ENCODE measurements around the gene TSPAN9.
A peak's percentile ranks its signal among the peaks of the same experiment; 100 is the strongest.

Gene TSPAN9

GRCh38 chr12:3076730-3077571 is at the start of gene TSPAN9:
TSS of gene TSPAN9 (plus strand) at chr12:3077379. CDS start at chr12:3201194, 123,815 bp downstream.
- DNase-seq (ENCODE audit: low read depth in 2 of 2) = peak; percentile 40 to 65

GRCh38 chr12:3028108-3028507 is 49.1 kb upstream of the TSPAN9 start:
- DNase-seq (ENCODE audit: low read depth in 2 of 2) = no peak

GRCh38 chr12:3030821-3031429 is 46.3 kb upstream of the TSPAN9 start:
- DNase-seq (ENCODE audit: low read depth in 2 of 2) = no peak

DNA sequence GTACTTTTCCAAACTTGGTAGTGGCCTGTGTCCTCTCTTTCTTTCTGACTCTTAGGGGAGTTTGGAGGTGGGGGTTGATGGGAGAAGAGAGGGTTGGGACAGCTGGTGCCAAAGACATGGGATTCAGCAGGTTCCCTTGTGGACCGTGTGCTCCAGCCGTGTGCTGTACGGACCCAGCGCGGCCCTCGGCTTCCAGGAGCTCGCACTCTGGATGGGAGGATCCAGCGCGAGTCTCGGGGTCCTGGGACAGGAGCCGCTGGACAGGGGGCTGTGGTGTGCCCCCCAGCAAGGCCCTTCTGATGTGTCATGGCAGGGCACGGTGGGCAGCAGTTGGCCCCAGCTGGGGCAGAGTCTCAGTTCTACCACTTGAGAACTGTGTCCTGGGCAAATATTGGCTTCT is 45.0 kb upstream of the TSPAN9 start:
- DNase-seq (ENCODE audit: low read depth in 2 of 2) = no peak

GRCh38 chr12:3032770-3033538 is 44.2 kb upstream of the TSPAN9 start:
- DNase-seq (ENCODE audit: low read depth in 2 of 2) = no peak

DNA sequence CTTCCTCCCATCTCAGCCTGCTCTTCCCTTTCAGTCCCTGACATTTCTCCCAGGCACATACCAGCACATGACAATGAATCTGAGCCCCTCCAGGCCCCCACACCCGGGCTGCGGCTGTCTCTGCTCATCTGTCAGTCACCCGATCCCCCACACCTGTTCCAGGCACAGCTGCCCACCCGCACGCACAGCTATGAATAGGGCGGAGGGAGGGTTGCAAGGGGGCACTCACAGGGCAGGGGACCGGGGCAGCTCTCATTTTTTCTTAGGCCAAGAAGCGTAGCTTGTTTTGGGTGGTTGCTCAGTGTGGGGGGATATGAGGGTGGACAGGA is 43.7 kb upstream of the TSPAN9 start:
- DNase-seq (ENCODE audit: low read depth in 2 of 2) = no peak

DNA sequence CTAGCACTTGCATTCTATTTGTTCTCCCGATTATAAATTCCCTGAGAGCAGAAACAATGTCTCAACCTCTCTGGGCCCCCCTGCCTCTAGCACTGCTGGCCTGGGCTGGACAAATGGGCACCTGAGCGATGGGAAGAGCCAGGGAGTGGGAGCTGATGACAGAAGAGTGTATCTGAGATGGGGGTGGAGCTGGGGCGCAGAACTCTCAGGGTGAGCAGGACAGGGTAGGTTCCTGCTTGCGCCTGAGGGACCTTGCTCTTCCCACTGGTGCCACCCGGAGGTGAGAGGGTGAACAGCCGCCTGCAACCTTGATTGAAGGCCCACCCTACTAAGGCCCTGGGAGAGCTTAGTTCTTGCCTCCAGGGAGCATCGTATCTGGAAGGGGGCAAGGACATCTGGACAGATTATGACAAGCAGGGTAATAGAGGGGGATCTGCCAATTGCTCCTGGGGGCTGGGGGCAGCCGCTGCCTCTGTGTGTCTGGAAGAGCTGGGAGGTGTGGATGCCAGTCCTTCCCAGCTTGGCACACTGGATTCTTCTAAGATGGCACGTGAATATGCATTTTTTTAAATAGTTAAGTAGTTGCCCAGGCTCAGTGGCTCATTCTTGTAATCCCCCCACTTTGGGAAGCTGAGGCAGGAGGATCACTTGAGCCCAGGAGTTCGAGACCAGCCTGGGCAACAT is 43.0 kb upstream of the TSPAN9 start:
- DNase-seq (ENCODE audit: low read depth in 2 of 2) = peak; percentile 30 to 34

- DNase-seq (ENCODE audit: low read depth in 2 of 2) = no peak
These were observed 42.0 kb upstream of the TSPAN9 start for GRCh38 chr12:3035171-3035570.

GRCh38 chr12:3035815-3036702 is 41.1 kb upstream of the TSPAN9 start:
- no peak for DNase-seq (ENCODE audit: low read depth in 2 of 2)

DNA sequence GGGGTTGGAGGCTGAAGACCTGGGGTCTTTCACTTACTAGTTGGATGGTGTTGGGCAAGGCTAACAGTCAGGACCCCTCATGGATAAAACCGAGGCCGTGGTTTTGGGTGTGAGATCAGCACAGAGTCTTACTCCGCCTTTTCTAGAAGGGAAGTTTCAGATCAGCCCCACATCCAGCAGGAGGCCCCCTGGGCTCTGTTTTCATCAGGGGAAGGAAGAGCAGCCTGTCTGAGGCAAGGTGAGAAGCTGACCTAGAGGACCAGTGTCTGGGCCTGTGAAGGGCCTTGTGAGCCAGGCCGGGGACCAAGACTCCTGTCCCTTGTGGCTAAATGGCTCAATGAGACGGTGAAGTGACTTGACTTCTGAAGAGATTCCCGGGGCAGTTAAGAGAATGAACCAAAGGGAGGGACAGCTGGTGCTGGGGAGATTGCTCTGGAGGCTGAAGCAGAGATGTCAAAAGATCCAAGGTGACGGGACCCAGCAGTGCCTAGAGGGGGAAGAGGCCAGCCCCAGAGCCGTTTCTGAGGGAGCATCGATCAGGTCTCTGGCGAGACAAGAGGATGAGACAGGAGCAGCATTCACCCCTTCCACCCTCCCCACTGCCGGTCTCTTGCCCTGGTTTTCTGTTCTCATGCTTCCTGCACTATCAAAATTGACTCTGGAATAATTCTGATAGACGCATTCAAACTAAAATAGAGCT is 40.1 kb upstream of the TSPAN9 start:
- DNase-seq (ENCODE audit: low read depth in 2 of 2) = no peak

DNA sequence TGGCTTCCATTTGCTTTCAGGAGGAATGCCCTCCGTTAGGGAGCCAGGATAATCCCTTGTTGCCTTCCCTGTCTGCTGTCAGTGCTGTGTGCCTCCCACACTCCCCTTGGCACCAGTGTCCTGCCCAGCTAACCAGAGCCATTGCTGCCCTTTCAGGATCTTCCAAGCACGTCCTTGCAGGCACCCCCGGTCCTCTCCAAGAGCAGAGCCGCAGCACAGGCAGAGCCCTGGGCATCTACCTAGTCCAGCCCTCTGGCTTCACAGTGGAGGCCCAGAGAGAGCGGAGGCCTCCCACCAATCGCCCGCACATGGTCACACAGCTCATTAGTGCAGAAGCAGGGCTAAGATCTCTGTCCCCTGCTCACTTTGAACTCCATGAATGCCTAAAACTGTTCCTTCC is 39.0 kb upstream of the TSPAN9 start:
- DNase-seq (ENCODE audit: low read depth in 2 of 2) = no peak

DNA sequence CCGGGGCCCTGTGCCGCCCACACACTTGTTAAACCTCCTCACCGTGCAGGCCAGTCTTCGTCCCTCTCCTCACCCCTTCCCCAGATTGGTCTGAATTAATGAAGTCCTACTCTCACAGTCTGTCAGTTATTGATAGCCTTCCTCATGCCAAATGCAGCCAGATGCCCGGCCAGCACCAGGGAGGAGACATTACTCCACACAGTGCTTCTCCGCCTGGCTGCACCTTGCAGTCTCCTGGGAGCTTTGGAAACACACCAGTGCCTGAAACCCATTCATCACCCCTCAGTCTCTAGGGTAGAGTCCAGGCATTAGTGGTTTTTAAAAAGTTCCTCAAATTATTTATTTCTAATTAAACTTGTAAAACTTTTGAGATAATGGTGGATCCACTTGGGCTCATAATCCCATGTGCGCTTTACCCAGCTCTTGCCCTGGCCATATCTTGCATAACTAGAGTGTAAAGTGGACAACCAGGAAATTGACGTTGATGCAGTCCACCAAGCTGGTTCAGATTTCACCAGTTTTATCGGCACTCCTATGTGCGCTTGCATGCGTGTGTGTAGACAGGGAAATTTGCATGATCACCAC is 38.2 kb upstream of the TSPAN9 start:
- DNase-seq (ENCODE audit: low read depth in 2 of 2) = no peak

- DNase-seq (ENCODE audit: low read depth in 2 of 2) = no peak
These were observed 37.0 kb upstream of the TSPAN9 start for GRCh38 chr12:3040026-3040656.

- DNase-seq (ENCODE audit: low read depth in 2 of 2) = no peak
These were observed 36.3 kb upstream of the TSPAN9 start for GRCh38 chr12:3040663-3041544.

- DNase-seq (ENCODE audit: low read depth in 2 of 2) = peak; percentile 30 to 33
These were observed 35.5 kb upstream of the TSPAN9 start for GRCh38 chr12:3041558-3042164.

- DNase-seq (ENCODE audit: low read depth in 2 of 2) = no peak
These were observed 34.8 kb upstream of the TSPAN9 start for GRCh38 chr12:3042394-3042793.

GRCh38 chr12:3042826-3043225 is 34.4 kb upstream of the TSPAN9 start:
- no peak for DNase-seq (ENCODE audit: low read depth in 2 of 2)

GRCh38 chr12:3043406-3043805 is 33.8 kb upstream of the TSPAN9 start:
- DNase-seq (ENCODE audit: low read depth in 2 of 2) = no peak

All from stimulated activated CD8-positive, alpha-beta memory T cell treated with anti-CD3 and anti-CD28 coated beads, Interleukin-2, amount 100 ng/mL, for 48 hours (primary cell).